Neural cell (in vitro differentiated cells): ENCODE measurements around the gene REM2. TPM values are rescaled to one million over a fixed set of nuclear protein-coding genes. Genes with fewer than 3 reads are reported as not detected.

Experiments
- H2AFZ ChIP-seq: fragments of 200-600, 300-800 bp; sonication (generic), shearing (Covaris generic); 2 replicates; pipeline ENCODE4 v1.6.0; 2014; ENCODE audit warnings: low read depth, mild to moderate bottlenecking, antibody characterized with exemption, low read length, moderate library complexity
- H3F3A ChIP-seq: fragments of 200-600 bp; shearing (Covaris generic); 2 replicates; pipeline ENCODE4 v1.6.1; 2016; ENCODE audit warnings: mild to moderate bottlenecking, moderate library complexity, mixed read lengths, antibody characterized with exemption, low read length; ENCODE audit not compliant: insufficient read depth, poor library complexity, severe bottlenecking
- H3K27ac ChIP-seq: fragments of 200-600, 300-800 bp; sonication (generic), shearing (Covaris generic); 2 replicates; pipeline ENCODE4 v1.5.1; 2014; ENCODE audit warnings: mild to moderate bottlenecking, low read length, moderate library complexity
- H3K27me3 ChIP-seq: fragments of 300-800, 200-600 bp; sonication (generic), shearing (Covaris generic); 2 replicates; pipeline ENCODE4 v1.6.0; 2014; ENCODE audit warnings: mild to moderate bottlenecking, low read depth, low read length, moderate library complexity; ENCODE audit not compliant: insufficient read depth
- H3K36me3 ChIP-seq: fragments of 300-800, 200-600 bp; sonication (generic), shearing (Covaris generic); 2 replicates; pipeline ENCODE4 v1.5.1; 2014; ENCODE audit warnings: mild to moderate bottlenecking, antibody characterized with exemption, low read length, moderate library complexity; ENCODE audit not compliant: insufficient read depth
- H3K4me2 ChIP-seq: fragments of 300-800, 200-600 bp; sonication (generic), shearing (Covaris generic); 2 replicates; pipeline ENCODE4 v1.6.0; 2014; ENCODE audit warnings: mild to moderate bottlenecking, low read length
- H3K4me3 ChIP-seq: fragments of 300-800, 200-600 bp; sonication (generic), shearing (Covaris generic); 2 replicates; pipeline ENCODE4 v1.5.1; 2014; ENCODE audit warnings: mild to moderate bottlenecking, low read length, moderate library complexity
- H3K79me2 ChIP-seq: fragments of 200-600 bp; shearing (Covaris generic); replicated peaks from 2 replicates; pipeline ENCODE4 v1.6.0; 2014; ENCODE audit warnings: mild to moderate bottlenecking, low read length, moderate library complexity; ENCODE audit not compliant: insufficient read depth
- H3K9ac ChIP-seq: fragments of 300-800, 200-600 bp; sonication (generic), shearing (Covaris generic); 2 replicates; pipeline ENCODE4 v1.6.1; 2016; ENCODE audit warnings: mild to moderate bottlenecking, low read length, mixed read lengths
- H3K9me2 ChIP-seq: fragments of 200-600 bp; shearing (Covaris generic); 2 replicates; pipeline ENCODE4 v1.6.1; 2016; ENCODE audit warnings: mild to moderate bottlenecking, low read length, mixed read lengths; ENCODE audit not compliant: insufficient read depth
- H3K9me3 ChIP-seq: fragments of 200-600, 300-800 bp; sonication (generic), shearing (Covaris generic); 2 replicates; pipeline ENCODE4 v1.6.1; 2016; ENCODE audit warnings: mild to moderate bottlenecking, mixed run types, low read length, moderate library complexity, mixed read lengths
- H4K20me1 ChIP-seq: fragments of 200-600 bp; shearing (Covaris generic); 2 replicates; pipeline ENCODE4 v1.6.1; 2016; ENCODE audit warnings: mild to moderate bottlenecking, mixed run types; ENCODE audit not compliant: insufficient read depth
- CTCF ChIP-seq: fragments of 450-650 bp; IDR thresholded peaks from 2 replicates; pipeline ENCODE4 v1.5.1; 2014; ENCODE audit warnings: antibody characterized with exemption, mild to moderate bottlenecking, moderate library complexity; ENCODE audit not compliant: poor library complexity, severe bottlenecking
- EP300 ChIP-seq: fragments of 450-650 bp; conservative IDR thresholded peaks from 2 replicates; pipeline ENCODE4 v1.6.1; 2014; ENCODE audit warnings: antibody characterized with exemption, mild to moderate bottlenecking, moderate library complexity; ENCODE audit not compliant: poor library complexity, severe bottlenecking
- EZH2 ChIP-seq: fragments of 200-600, 300-800 bp; shearing (Covaris generic), sonication (generic); IDR thresholded peaks from 2 replicates; pipeline ENCODE4 v1.6.1; 2014; ENCODE audit warnings: antibody characterized with exemption, low read length, borderline replicate concordance, mild to moderate bottlenecking; ENCODE audit not compliant: insufficient read depth, poor library complexity, severe bottlenecking
- RAD21 ChIP-seq: fragments of 450-650 bp; conservative IDR thresholded peaks from 2 replicates; pipeline ENCODE4 v1.6.1; 2014; ENCODE audit warnings: antibody characterized with exemption, mild to moderate bottlenecking, moderate library complexity
- REST ChIP-seq: IDR thresholded peaks from 2 replicates; pipeline ENCODE4 v1.6.1; 2012; ENCODE audit warnings: borderline replicate concordance
- SMC3 ChIP-seq: fragments of 450-650 bp; conservative IDR thresholded peaks from 2 replicates; pipeline ENCODE4 v1.6.1; 2014; ENCODE audit warnings: antibody characterized with exemption, mild to moderate bottlenecking, moderate library complexity; ENCODE audit not compliant: poor library complexity
- TAF1 ChIP-seq: IDR thresholded peaks from 2 replicates; pipeline ENCODE4 v1.6.1; 2012; ENCODE audit warnings: low read depth
- polyA plus RNA-seq: library from polyadenylated mRNA; depleted of rRNA; stranded (reverse); fragments of >200 nt; gene quantifications from 2 replicates; pipeline ENCODE4 v1.2.3, GENCODE V29; 2014

Gene REM2
- polyA plus RNA-seq, 1 donor from 2014 or later: 28.6 TPM

- Histone ChIP-seq H3F3A (no peaks in the 10 kb centered on the region), H3K27me3 (peaks cover 5% of the 10 kb centered on the region)
Observed at GRCh38 chr14:22877000-22877501, 6.0 kb upstream of the REM2 start.

More at GRCh38 chr14:22877000-22877501, 6.0 kb upstream of the REM2 start:
- Histone ChIP-seq H3K9me2 (no peaks in the 10 kb centered on the region), H4K20me1 (no peaks in the 10 kb centered on the region), H3K9ac (no peak overlapping the region), H3K4me3 (no peak overlapping the region), H3K4me2 (no peak overlapping the region), H3K9me3 (no peaks in the 10 kb centered on the region), H3K36me3 (no peaks in the 10 kb centered on the region), H2AFZ (no peak overlapping the region), H3K79me2 (no peaks in the 10 kb centered on the region), H3K27ac (no peak overlapping the region)
- TF ChIP-seq CTCF (no peak), EZH2 (no peak), RAD21 (no peak), TAF1 (no peak), SMC3 (no peak), REST (no peak), EP300 (no peak)
